Aorta (tissue), 5 donors: ENCODE measurements around the gene ARMC9. TPM values are rescaled to one million over a fixed set of nuclear protein-coding genes. Genes with fewer than 3 reads are reported as not detected.
"Not testable (repeated sequence)": the region's sequence is repeated elsewhere in the genome, so short reads cannot be mapped to it uniquely, and the experiment has no call there.

ENCODE experiments used
- ATAC-seq: fragments of 200-7000 bp; cut with Tn5 transposase; one replicate; pipeline ENCODE4 v1.9.1; 2022; ENCODE audit warnings: moderate library complexity; ENCODE audit not compliant: low FRiP score
- DNase-seq, 2 donors: peaks; one replicate each; pipeline ENCODE4 v3.0.0-alpha.2; 2020
- H3K27ac ChIP-seq, 2 donors: one replicate each; pipeline ENCODE4 v1.5.1; 2013; ENCODE audit warnings: low read length in 2 of 2, mild to moderate bottlenecking in 2 of 2, moderate library complexity in 2 of 2, control low read depth in 1 of 2, inconsistent platforms in 1 of 2, low read depth in 1 of 2
- H3K27me3 ChIP-seq, 2 donors: one replicate each; pipeline ENCODE4 v1.6.1; 2013; ENCODE audit warnings: control low read depth in 1 of 2, low read length in 1 of 2, mild to moderate bottlenecking in 1 of 2, moderate library complexity in 1 of 2; ENCODE audit not compliant: insufficient read depth in 2 of 2, control insufficient read depth in 1 of 2
- H3K36me3 ChIP-seq, 2 donors: one replicate each; pipeline ENCODE4 v1.6.1; 2013; ENCODE audit warnings: control low read depth in 1 of 2, low read length in 1 of 2, mild to moderate bottlenecking in 1 of 2; ENCODE audit not compliant: insufficient read depth in 2 of 2, control insufficient read depth in 1 of 2
- H3K4me1 ChIP-seq, 2 donors: one replicate each; pipeline ENCODE4 v1.6.1; 2013; ENCODE audit warnings: low read length in 2 of 2, control low read depth in 1 of 2, mild to moderate bottlenecking in 1 of 2, moderate library complexity in 1 of 2; ENCODE audit not compliant: insufficient read depth in 2 of 2, control insufficient read depth in 1 of 2
- H3K4me3 ChIP-seq, 2 donors: one replicate each; pipeline ENCODE4 v1.5.1; 2013; ENCODE audit warnings: low read length in 2 of 2, control low read depth in 1 of 2, mild to moderate bottlenecking in 1 of 2
- H3K9me3 ChIP-seq: one replicate; pipeline ENCODE4 v1.6.1; 2013; ENCODE audit warnings: mild to moderate bottlenecking, low read length; ENCODE audit not compliant: control insufficient read depth
- WGBS, 2 donors: extraction: QIAGEN DNeasy Blood & Tissue Kit; methylation state at CpG; one replicate each; pipeline ENCODE4 v1.1.7; 2013; 5-methylcytosine and 5-hydroxymethylcytosine counted together
- intact Hi-C, 2 donors: fragments of 100-400 bp; cut with DNase I; formaldehyde crosslinking; loops; one replicate each; pipeline versions ENCODE4 v1.14.2 to v1.15.0; 2022
- polyA plus RNA-seq, 2 donors: library from polyadenylated mRNA; stranded (reverse); fragments of 200-250 nt; gene quantifications; one replicate each; pipeline ENCODE4 v1.2.3, GENCODE V29; 2013
- total RNA-seq, 2 donors: library from RNA; stranded (reverse); fragmentation: NEBNext Ultra II Directional; extraction: Animal tissue kit (Norgen Biotek cat#: 25700); gene quantifications; one replicate each; pipeline ENCODE4 v1.2.1, GENCODE V29; 2021
- donor health status: healthy with polysubstance abuse.
- donor health status: Bipolar disorder and iron deficiency.
- donor health status: DM: no; HTN: no; CAD: no.
- donor health status: DM: no; HTN: no; CAD: no.
- donor health status: DM: yes; HTN: yes; CAD: no.

Gene ARMC9
- total and polyA plus RNA-seq, 4 donors = 6.9 to 86.8 (median 30.6) TPM

- H3K9me3 ChIP-seq, H3K27me3 ChIP-seq, intact Hi-C loops, H3K4me1 ChIP-seq, DNase-seq, ATAC-seq, H3K4me3 ChIP-seq, H3K36me3 ChIP-seq, H3K27ac ChIP-seq: not testable (repeated sequence)
- 54 to 58% methylated on average over 11 of the region's 11 CpGs for WGBS, 2 donors
Observed at GRCh38 chr2:231375994-231376615, 177.7 kb downstream of the ARMC9 start.

- Histone ChIP-seq H3K27me3 (no peaks in the 10 kb centered on the region), H3K9me3 (no peaks in the 10 kb centered on the region), H3K4me3 (no peak overlapping the region), H3K4me1 (no peaks in the 10 kb centered on the region), H3K36me3 (no peaks in the 10 kb centered on the region), H3K27ac (no peak overlapping the region)
- DNase-seq (no peak), ATAC-seq (no peak)
- intact Hi-C loops = no loop called here
- 72 to 76% methylated on average over 8 of the region's 8 CpGs for WGBS, 2 donors
Observed at GRCh38 chr2:231376857-231377256, 178.4 kb downstream of the ARMC9 start.

GRCh38 chr2:231378026-231378722 is 179.7 kb downstream of the ARMC9 start:
- Histone ChIP-seq H3K4me1 (no peaks in the 10 kb centered on the region), H3K9me3 (no peaks in the 10 kb centered on the region), H3K36me3 (no peaks in the 10 kb centered on the region), H3K4me3 (no peak overlapping the region), H3K27me3 (no peaks in the 10 kb centered on the region), H3K27ac (no peak overlapping the region)
- ATAC-seq = no peak
- intact Hi-C loops = no loop called here
- no peak for DNase-seq
- 88 to 93% methylated on average over 13 of the region's 13 CpGs for WGBS, 2 donors

- WGBS, 2 donors = 91 to 93% methylated on average over 20 to 21 of the region's 21 CpGs
- Histone ChIP-seq H3K27me3 (no peaks in the 10 kb centered on the region), H3K36me3 (no peaks in the 10 kb centered on the region), H3K27ac (no peak overlapping the region), H3K4me3 (no peak overlapping the region), H3K4me1 (no peaks in the 10 kb centered on the region), H3K9me3 (no peaks in the 10 kb centered on the region)
- intact Hi-C loops = no loop called here
- DNase-seq (no peak), ATAC-seq (no peak)
Observed at GRCh38 chr2:231379266-231380215, 181.1 kb downstream of the ARMC9 start.

GRCh38 chr2:231380307-231380706 is 181.9 kb downstream of the ARMC9 start:
- no peak for ATAC-seq
- WGBS, 2 donors = 93 to 94% methylated on average over 10 of the region's 10 CpGs
- intact Hi-C loops = no loop called here

GRCh38 chr2:231380991-231381847 is 182.8 kb downstream of the ARMC9 start:
- DNase-seq = no peak
- H3K4me1 ChIP-seq = no peaks in the 10 kb centered on the region
- WGBS, 2 donors = 93 to 97% methylated on average over 5 of the region's 5 CpGs

More at GRCh38 chr2:231380307-231380706, 181.9 kb downstream of the ARMC9 start:
- no peaks in the 10 kb centered on the region for H3K36me3 ChIP-seq
- no peaks in the 10 kb centered on the region for H3K4me1 ChIP-seq
- no peaks in the 10 kb centered on the region for H3K27me3 ChIP-seq
- H3K9me3 ChIP-seq = no peaks in the 10 kb centered on the region
- H3K4me3 ChIP-seq = no peak overlapping the region
- DNase-seq = no peak
- H3K27ac ChIP-seq = no peak overlapping the region

GRCh38 chr2:231382116-231382515 is 183.7 kb downstream of the ARMC9 start:
- Histone ChIP-seq H3K36me3 (no peaks in the 10 kb centered on the region), H3K27ac (no peak overlapping the region), H3K27me3 (no peaks in the 10 kb centered on the region), H3K4me1 (no peaks in the 10 kb centered on the region), H3K4me3 (no peak overlapping the region), H3K9me3 (no peaks in the 10 kb centered on the region)
- WGBS, 2 donors = 91 to 94% methylated on average over 8 of the region's 8 CpGs
- no peak for DNase-seq
- ATAC-seq = no peak
- intact Hi-C loops = no loop called here

More at GRCh38 chr2:231380991-231381847, 182.8 kb downstream of the ARMC9 start:
- no peak overlapping the region for H3K27ac ChIP-seq
- intact Hi-C loops = no loop called here
- H3K4me3 ChIP-seq = no peak overlapping the region
- H3K27me3 ChIP-seq = no peaks in the 10 kb centered on the region
- H3K9me3 ChIP-seq = no peaks in the 10 kb centered on the region
- no peaks in the 10 kb centered on the region for H3K36me3 ChIP-seq
- ATAC-seq = no peak
